ENCODE data around the gene PUS7.

DNA sequence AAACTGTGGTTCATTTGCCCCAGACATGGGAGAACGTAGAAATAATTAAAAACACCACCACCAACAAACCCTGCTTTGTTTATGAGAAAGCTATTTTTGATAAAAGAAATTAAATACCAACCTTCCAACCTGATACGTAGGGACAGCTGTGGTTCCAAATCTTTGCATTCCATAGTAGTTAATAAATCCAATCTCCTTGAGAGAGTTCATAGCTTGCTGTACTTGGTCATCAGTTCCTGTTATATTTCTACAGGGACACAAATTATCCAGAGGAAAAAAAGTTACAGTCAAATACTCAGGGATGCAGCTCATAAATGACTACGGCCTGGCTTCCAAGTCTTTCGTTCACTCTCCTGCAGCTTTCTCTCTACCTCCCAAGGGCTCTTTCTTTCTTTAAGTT lies 41.1 kb downstream of the PUS7 start:
- TF ChIP-seq POLR2A (IDR thresholded peaks at IDR 0.05) (no peak), EP300 (IDR thresholded peaks at IDR 0.05) (no peak)
- TF ChIP-seq, protein P1, sequence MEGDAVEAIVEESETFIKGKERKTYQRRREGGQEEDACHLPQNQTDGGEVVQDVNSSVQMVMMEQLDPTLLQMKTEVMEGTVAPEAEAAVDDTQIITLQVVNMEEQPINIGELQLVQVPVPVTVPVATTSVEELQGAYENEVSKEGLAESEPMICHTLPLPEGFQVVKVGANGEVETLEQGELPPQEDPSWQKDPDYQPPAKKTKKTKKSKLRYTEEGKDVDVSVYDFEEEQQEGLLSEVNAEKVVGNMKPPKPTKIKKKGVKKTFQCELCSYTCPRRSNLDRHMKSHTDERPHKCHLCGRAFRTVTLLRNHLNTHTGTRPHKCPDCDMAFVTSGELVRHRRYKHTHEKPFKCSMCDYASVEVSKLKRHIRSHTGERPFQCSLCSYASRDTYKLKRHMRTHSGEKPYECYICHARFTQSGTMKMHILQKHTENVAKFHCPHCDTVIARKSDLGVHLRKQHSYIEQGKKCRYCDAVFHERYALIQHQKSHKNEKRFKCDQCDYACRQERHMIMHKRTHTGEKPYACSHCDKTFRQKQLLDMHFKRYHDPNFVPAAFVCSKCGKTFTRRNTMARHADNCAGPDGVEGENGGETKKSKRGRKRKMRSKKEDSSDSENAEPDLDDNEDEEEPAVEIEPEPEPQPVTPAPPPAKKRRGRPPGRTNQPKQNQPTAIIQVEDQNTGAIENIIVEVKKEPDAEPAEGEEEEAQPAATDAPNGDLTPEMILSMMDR (IDR thresholded peaks at IDR 0.05) = no peak
